AG09309 (cell line): Measurements from ENCODE around the gene GTF3C5.

Experiments
- DNase-seq: peaks from one replicate; pipeline ENCODE4 v3.0.0-alpha.2; 2010; ENCODE audit warnings: low read depth
- H3K4me3 ChIP-seq: 2 replicates; pipeline ENCODE4 v1.5.1; 2011; ENCODE audit warnings: mild to moderate bottlenecking, low read depth, low read length, moderate library complexity; ENCODE audit not compliant: control insufficient read depth
- TF ChIP-seq, protein P1 (sequence below): IDR thresholded peaks from 2 replicates; pipeline ENCODE4 v1.5.1; 2011; ENCODE audit warnings: mild to moderate bottlenecking, low read depth, low read length, inconsistent platforms; ENCODE audit not compliant: insufficient read depth, control insufficient read depth; ENCODE audit errors: missing control alignments

The GTF3C5 gene

DNA sequence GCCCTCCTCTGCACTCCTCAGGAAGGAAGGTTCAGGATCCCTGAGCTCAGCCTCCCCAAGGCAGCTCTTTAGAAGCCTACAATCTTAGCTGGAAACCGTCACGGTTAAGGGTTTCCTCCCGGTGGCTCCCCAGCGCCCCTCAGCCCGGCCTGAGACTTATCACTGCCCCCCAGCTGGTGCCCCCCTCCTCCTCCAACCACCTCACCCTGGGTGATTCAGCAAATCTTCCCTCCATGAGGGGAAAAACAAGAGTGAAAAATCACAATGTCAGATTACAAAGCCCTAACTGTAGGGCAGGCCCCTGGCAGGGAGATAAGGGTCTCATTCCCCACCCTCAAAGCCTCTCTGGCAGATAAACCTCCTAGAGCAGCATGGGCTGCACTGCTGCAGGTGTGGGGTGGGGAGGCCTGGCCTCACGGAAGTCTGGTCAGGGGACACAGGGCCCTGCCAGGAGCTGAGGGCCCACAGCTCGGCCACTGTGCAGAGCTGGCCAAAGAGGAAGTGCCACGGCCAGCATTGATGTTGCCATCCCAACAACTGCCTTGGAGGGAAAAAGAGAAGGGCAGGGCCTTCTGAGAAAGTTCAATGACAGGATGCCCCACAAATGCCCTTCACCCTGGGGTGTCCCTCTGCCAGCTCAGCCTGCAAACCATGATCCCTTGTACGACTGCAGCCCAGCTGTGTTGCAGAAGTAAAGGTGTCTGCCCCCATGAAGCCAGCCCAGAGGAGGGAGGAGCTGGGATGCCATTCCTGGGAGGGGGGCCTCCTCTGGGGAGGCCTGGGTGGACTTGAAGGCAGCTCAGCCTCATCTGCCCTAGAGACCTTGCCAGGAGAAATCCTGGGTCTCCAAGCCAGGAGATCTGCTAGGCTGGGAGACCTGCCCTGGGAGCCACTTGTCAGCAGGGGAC lies 26.5 kb upstream of the GTF3C5 start:
- H3K4me3 ChIP-seq: no peak overlapping the region

DNA sequence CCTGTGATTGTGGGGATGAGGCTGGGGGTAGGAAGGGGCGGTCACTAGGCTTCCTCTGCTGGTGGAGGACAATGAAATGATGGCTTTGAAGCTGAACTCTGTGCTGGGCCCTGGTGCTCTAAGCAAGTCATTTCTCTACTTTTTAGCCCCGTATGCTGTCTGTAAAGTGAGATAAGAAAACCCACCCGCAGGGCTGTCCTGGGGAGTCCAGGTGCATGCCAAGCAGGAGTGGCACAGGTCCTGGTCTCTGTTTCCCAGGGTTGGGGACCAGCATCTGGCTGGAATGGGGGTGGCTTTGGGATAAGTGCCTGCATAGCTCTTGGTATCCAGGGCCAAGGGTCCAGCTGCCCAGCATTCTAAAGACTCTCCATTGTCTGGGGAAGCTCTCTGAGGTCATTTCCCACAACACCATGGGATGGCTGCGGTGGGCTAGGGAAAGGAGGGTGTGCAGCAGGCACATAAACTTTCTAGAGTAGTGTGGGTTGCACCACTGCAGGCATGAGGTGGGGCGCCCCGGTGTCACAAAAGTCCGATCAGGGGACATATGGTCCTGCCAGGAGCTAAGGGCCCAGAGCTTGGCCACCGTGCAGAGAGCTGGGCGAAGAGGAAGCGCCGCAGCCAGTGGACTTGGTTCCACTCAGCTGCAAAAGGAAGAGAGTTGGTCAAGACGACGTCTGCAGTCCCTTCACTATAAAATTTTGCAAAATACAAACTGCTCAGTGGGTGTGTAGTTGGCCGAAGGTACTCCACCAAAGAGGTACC lies 25.6 kb upstream of the GTF3C5 start:
- no peak for DNase-seq
- no peak overlapping the region for H3K4me3 ChIP-seq
- TF ChIP-seq, protein P1, sequence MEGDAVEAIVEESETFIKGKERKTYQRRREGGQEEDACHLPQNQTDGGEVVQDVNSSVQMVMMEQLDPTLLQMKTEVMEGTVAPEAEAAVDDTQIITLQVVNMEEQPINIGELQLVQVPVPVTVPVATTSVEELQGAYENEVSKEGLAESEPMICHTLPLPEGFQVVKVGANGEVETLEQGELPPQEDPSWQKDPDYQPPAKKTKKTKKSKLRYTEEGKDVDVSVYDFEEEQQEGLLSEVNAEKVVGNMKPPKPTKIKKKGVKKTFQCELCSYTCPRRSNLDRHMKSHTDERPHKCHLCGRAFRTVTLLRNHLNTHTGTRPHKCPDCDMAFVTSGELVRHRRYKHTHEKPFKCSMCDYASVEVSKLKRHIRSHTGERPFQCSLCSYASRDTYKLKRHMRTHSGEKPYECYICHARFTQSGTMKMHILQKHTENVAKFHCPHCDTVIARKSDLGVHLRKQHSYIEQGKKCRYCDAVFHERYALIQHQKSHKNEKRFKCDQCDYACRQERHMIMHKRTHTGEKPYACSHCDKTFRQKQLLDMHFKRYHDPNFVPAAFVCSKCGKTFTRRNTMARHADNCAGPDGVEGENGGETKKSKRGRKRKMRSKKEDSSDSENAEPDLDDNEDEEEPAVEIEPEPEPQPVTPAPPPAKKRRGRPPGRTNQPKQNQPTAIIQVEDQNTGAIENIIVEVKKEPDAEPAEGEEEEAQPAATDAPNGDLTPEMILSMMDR: no peak

More for the DNA sequence above, 26.5 kb upstream of the GTF3C5 start:
- DNase-seq: no peak
- TF ChIP-seq, protein P1: no peak

DNA sequence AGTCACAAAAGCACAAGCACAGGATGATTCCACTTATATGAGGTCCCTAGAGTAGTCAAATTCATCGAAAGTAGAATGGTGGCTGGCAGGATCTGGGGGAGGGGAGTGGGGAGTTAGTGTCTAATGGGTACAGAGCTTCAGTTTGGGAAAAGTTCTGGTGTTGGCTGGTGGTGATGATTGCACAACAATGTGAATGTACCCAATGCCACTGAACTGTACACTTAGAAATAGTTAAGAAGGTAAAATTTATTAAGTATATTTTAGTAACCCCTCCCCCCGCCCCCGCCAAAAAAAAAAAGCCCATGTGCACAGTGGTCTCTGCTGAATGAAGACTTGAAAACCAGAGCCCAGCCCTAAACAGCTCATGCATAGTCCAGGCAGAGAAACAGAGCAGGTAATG lies 24.8 kb upstream of the GTF3C5 start:
- no peak for DNase-seq
- TF ChIP-seq, protein P1: no peak
- H3K4me3 ChIP-seq: no peak overlapping the region

DNA sequence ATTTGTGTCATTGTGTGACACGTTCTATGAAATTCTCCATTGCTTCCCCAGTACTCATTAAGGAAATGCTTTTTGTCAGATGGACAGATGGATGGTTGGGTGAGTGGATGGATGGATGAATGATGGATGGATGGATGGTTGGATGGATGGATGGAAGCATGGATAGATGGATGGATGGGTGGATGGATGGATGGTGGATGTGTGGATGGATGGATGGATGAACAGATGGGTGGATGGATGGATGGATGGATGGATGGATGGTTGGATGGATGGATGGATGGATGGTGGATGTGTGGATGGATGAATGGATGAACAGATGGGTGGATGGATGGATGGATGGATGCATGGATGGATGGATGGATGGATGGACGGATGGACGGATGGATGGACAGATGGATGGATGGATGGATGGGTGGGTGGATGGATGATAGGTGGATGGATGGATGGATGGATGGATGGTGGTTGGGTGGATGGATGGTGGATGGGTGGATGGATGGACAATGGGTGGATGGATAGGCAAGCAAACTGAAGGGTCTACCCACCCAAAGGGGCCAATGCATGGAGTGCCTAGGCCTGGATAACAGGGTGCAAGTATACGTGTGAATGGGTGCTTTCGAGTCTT lies 24.0 kb upstream of the GTF3C5 start:
- DNase-seq: no peak
- H3K4me3 ChIP-seq: no peak overlapping the region
- TF ChIP-seq, protein P1: no peak

DNA sequence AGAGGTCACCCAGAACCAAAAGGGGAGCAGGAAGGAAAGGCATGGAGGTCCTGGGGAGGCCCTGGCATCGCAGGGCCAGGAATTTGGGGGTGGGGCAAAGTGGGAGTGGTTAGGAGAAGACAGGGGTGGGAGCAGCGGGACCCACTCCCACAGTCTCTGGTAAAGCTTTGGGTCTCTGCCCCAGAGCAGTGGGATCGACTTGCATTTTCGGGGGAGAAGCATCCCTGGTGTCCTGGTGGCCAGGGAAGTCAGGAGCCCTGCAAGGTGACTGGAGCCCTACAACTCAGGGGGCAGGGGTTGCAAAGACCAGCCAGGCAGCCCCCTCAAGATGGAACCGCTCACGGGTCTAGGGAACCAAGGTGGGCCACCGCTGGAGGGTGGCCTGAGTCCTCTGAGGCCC lies 22.4 kb upstream of the GTF3C5 start:
- H3K4me3 ChIP-seq: no peak overlapping the region
- DNase-seq: no peak
- TF ChIP-seq, protein P1: no peak

DNA sequence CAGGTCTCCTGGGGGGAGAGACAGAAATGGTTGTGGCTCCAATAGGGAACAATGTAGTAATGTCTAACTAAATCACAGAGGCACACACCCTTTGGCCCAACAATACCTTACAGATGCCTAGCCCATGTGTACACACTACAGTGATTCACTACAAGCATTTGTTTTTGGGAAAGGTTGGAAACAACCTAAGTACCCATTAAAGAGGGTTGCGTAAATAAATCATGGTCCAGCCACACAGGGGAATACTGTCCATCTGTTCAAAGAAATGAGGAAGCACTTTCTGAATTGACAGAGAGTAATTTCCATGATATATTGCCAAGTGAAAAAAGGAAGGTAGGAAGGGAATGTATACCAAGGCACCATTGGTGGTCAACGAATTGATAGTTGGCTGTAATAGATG lies 22.0 kb upstream of the GTF3C5 start:
- H3K4me3 ChIP-seq: no peak overlapping the region
- DNase-seq: no peak
- TF ChIP-seq, protein P1: no peak
